WTC11 (cell line): ENCODE measurements around the gene FOXP4. TPM values are rescaled to one million over a fixed set of nuclear protein-coding genes. Genes with fewer than 3 reads are reported as not detected.

Source experiments
- ATAC-seq: fragments of 200-7000 bp; cut with Tn5 transposase; 2 replicates; pipeline ENCODE4 v1.10.0; 2021; ENCODE audit warnings: mild to moderate bottlenecking, moderate library complexity
- CTCF ChIA-PET: fragments of 300-600 bp; sonication (Branson Sonifier 250); formaldehyde crosslinking; loops from one replicate; lab custom pipeline; 2021; ENCODE audit warnings: antibody characterized with exemption; lab: Charles Lee
- POLR2A ChIA-PET: fragments of 350-600 bp; sonication (Branson Sonifier 250); formaldehyde crosslinking; loops from one replicate; lab custom pipeline; 2021; ENCODE audit warnings: antibody characterized with exemption; lab: Charles Lee
- DNase-seq: peaks from one replicate; pipeline ENCODE4 v3.0.0; 2021; ENCODE audit warnings: low spot score
- H3K27ac Mint-ChIP-seq: 2 replicates; pipeline ENCODE4 v1.8.0; 2021; ENCODE audit warnings: mixed read lengths
- H3K27me3 Mint-ChIP-seq: 2 replicates; pipeline ENCODE4 v1.8.0; 2021; ENCODE audit warnings: low read depth, mild to moderate bottlenecking, moderate library complexity, mixed read lengths
- H3K36me3 Mint-ChIP-seq: 2 replicates; pipeline ENCODE4 v1.8.0; 2021; ENCODE audit warnings: mixed read lengths
- H3K4me1 Mint-ChIP-seq: 2 replicates; pipeline ENCODE4 v1.8.0; 2022; ENCODE audit warnings: mixed read lengths
- H3K4me3 Mint-ChIP-seq: 2 replicates; pipeline ENCODE4 v1.8.0; 2021; ENCODE audit warnings: mild to moderate bottlenecking, moderate library complexity, mixed read lengths
- H3K9me3 Mint-ChIP-seq: 2 replicates; pipeline ENCODE4 v1.8.0; 2021; ENCODE audit warnings: mixed read lengths
- CBFB ChIP-seq: sonication (generic); formaldehyde crosslinking; IDR thresholded peaks from 2 replicates; pipeline ENCODE4 v1.8.1; 2022; ENCODE audit warnings: mild to moderate bottlenecking, low read depth, missing genetic modification reagents
- EMX1 ChIP-seq: fragments of 250-450 bp; sonication (Bioruptor Pico); IDR thresholded peaks from 2 replicates; pipeline ENCODE4 v1.8.0; 2021; ENCODE audit warnings: mild to moderate bottlenecking
- GTF2I ChIP-seq: fragments of 250-450 bp; sonication (Bioruptor Pico); conservative IDR thresholded peaks from 2 replicates; pipeline ENCODE4 v1.4.0; 2021; ENCODE audit warnings: mild to moderate bottlenecking
- HMGA2 ChIP-seq: fragments of 250-450 bp; sonication (Bioruptor Pico); IDR thresholded peaks from 2 replicates; pipeline ENCODE4 v1.4.0; 2021; ENCODE audit warnings: mild to moderate bottlenecking, moderate library complexity
- NFATC4 ChIP-seq: fragments of 250-450 bp; sonication (Bioruptor Pico); IDR thresholded peaks from 2 replicates; pipeline ENCODE4 v1.9.0; 2021; ENCODE audit warnings: mild to moderate bottlenecking
- NFE2L1 ChIP-seq: sonication (generic); formaldehyde crosslinking; IDR thresholded peaks from 2 replicates; pipeline ENCODE4 v1.8.1; 2023; ENCODE audit warnings: missing genetic modification reagents
- OVOL2 ChIP-seq: fragments of 250-450 bp; sonication (Bioruptor Pico); IDR thresholded peaks from 2 replicates; pipeline ENCODE4 v1.9.0; 2021; ENCODE audit warnings: mild to moderate bottlenecking, borderline replicate concordance
- TCF7 ChIP-seq: sonication (generic); formaldehyde crosslinking; IDR thresholded peaks from 2 replicates; pipeline ENCODE4 v1.8.0; 2022; ENCODE audit warnings: mild to moderate bottlenecking, low read depth, missing genetic modification reagents, moderate library complexity
- TP53 ChIP-seq: sonication (generic); formaldehyde crosslinking; IDR thresholded peaks from 2 replicates; pipeline ENCODE4 v1.8.1; 2023; ENCODE audit warnings: mild to moderate bottlenecking, missing genetic modification reagents
- ZNF219 ChIP-seq: sonication (generic); formaldehyde crosslinking; IDR thresholded peaks from 2 replicates; pipeline ENCODE4 v1.8.0; 2023; ENCODE audit warnings: missing genetic modification reagents, mild to moderate bottlenecking, borderline replicate concordance
- ZNF263 ChIP-seq: sonication (generic); formaldehyde crosslinking; IDR thresholded peaks from 2 replicates; pipeline ENCODE4 v1.8.1; 2022; ENCODE audit warnings: low read depth, mild to moderate bottlenecking, moderate library complexity, missing genetic modification reagents
- ZNF317 ChIP-seq: sonication (generic); formaldehyde crosslinking; IDR thresholded peaks from 2 replicates; pipeline ENCODE4 v1.8.1; 2023; ENCODE audit warnings: low read depth, mild to moderate bottlenecking, moderate library complexity, missing genetic modification reagents, borderline replicate concordance
- ZNF416 ChIP-seq: fragments of 250-450 bp; sonication (Bioruptor Pico); IDR thresholded peaks from 2 replicates; pipeline ENCODE4 v1.9.0; 2021; ENCODE audit warnings: mild to moderate bottlenecking, inconsistent platforms
- ZNF423 ChIP-seq: fragments of 250-450 bp; sonication (Bioruptor Pico); IDR thresholded peaks from 2 replicates; pipeline ENCODE4 v2.1.2; 2022; ENCODE audit warnings: mild to moderate bottlenecking, moderate library complexity
- ZNF671 ChIP-seq: fragments of 250-450 bp; sonication (Bioruptor Pico); IDR thresholded peaks from 2 replicates; pipeline ENCODE4 v1.8.0; 2021; ENCODE audit warnings: mild to moderate bottlenecking
- total RNA-seq: library from RNA; stranded (reverse); gene quantifications from 3 replicates; pipeline ENCODE4 v1.2.3, GENCODE V29; 2021
- TF ChIP-seq, protein P1 (sequence below): sonication (generic); formaldehyde crosslinking; IDR thresholded peaks from 2 replicates; pipeline ENCODE4 v1.8.1; 2023; ENCODE audit warnings: mild to moderate bottlenecking, missing genetic modification reagents, moderate library complexity
- TF ChIP-seq, protein P2 (sequence below): sonication (generic); formaldehyde crosslinking; IDR thresholded peaks from 2 replicates; pipeline ENCODE4 v1.8.1; 2022; ENCODE audit warnings: mild to moderate bottlenecking, moderate library complexity, missing genetic modification reagents
- TF ChIP-seq, protein P3 (sequence below): fragments of 250-450 bp; sonication (Bioruptor Pico); IDR thresholded peaks from 2 replicates; pipeline ENCODE4 v2.1.2; 2022; ENCODE audit warnings: mild to moderate bottlenecking, moderate library complexity
- TF ChIP-seq, protein P4 (sequence below): sonication (generic); formaldehyde crosslinking; IDR thresholded peaks from 2 replicates; pipeline ENCODE4 v1.8.1; 2023; ENCODE audit warnings: mild to moderate bottlenecking, missing genetic modification reagents, moderate library complexity
- TF ChIP-seq, protein P5 (sequence below): fragments of 250-450 bp; sonication (Bioruptor Pico); IDR thresholded peaks from 2 replicates; pipeline ENCODE4 v1.9.0; 2021; ENCODE audit warnings: mild to moderate bottlenecking, borderline replicate concordance
- TF ChIP-seq, protein P6 (sequence below): sonication (generic); formaldehyde crosslinking; IDR thresholded peaks from 2 replicates; pipeline ENCODE4 v1.8.0; 2022; ENCODE audit warnings: mild to moderate bottlenecking, missing genetic modification reagents
- TF ChIP-seq, protein P7 (sequence below): fragments of 250-450 bp; sonication (Bioruptor Pico); IDR thresholded peaks from 2 replicates; pipeline ENCODE4 v1.9.0; 2021; ENCODE audit warnings: moderate library complexity, mild to moderate bottlenecking, inconsistent platforms, borderline replicate concordance

FOXP4 gene
- total RNA-seq, 1 experiment from 2014 or later, result 36.6 TPM

DNA sequence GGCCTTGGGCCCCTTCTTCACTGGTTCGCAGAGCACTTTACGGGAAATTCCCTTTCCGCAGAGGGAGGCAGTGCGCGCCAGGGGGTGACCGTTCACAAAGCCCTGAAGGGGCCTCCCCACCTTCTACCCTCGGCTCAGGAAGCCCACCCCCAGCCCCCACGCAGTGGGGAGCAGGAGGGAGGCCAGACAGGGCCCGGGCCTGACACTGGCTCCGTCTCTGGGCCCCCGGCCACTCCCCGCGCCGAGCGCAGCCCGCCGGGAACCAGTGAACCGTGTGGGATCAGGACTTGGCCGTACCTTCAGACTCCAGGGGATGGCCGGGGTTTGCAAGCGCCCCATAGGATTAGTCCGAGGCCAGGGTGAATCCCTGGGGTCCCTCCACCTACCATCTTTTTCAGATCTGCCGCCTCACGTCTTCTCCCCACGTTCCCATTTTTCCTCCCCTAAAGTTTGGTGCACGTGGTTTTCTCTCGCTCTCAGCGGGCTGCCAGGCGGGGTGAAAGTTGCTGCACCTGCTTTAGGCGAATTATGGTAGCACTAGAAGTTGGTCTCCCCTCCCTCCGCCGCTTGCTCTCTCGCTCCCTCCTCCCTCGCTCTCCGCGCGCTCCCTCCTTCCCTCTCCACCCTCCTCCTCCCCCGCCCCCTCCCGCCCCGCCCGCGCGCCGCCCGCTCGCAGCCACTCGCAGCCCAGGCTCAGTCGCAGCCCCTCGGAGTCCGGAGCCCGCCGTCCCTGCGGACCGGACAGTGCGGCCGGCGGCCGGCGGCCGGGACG, at the start of gene FOXP4 (continued):
- TF ChIP-seq OVOL2 (CRISPR knock-in tag) (no peak), HMGA2 (CRISPR knock-in tag) (no peak), EMX1 (CRISPR knock-in tag) (no peak), GTF2I (CRISPR knock-in tag) (no peak), NFE2L1 (CRISPR knock-in tag) (no peak), ZNF416 (CRISPR knock-in tag) (no peak), ZNF423 (CRISPR knock-in tag) (peak; percentile 80), ZNF263 (no peak)
- TF ChIP-seq, protein P1, sequence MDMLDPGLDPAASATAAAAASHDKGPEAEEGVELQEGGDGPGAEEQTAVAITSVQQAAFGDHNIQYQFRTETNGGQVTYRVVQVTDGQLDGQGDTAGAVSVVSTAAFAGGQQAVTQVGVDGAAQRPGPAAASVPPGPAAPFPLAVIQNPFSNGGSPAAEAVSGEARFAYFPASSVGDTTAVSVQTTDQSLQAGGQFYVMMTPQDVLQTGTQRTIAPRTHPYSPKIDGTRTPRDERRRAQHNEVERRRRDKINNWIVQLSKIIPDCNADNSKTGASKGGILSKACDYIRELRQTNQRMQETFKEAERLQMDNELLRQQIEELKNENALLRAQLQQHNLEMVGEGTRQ (CRISPR knock-in tag), result no peak
- TF ChIP-seq, protein P2, sequence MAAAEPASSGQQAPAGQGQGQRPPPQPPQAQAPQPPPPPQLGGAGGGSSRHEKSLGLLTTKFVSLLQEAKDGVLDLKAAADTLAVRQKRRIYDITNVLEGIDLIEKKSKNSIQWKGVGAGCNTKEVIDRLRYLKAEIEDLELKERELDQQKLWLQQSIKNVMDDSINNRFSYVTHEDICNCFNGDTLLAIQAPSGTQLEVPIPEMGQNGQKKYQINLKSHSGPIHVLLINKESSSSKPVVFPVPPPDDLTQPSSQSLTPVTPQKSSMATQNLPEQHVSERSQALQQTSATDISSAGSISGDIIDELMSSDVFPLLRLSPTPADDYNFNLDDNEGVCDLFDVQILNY, result no peak
- TF ChIP-seq, protein P3, sequence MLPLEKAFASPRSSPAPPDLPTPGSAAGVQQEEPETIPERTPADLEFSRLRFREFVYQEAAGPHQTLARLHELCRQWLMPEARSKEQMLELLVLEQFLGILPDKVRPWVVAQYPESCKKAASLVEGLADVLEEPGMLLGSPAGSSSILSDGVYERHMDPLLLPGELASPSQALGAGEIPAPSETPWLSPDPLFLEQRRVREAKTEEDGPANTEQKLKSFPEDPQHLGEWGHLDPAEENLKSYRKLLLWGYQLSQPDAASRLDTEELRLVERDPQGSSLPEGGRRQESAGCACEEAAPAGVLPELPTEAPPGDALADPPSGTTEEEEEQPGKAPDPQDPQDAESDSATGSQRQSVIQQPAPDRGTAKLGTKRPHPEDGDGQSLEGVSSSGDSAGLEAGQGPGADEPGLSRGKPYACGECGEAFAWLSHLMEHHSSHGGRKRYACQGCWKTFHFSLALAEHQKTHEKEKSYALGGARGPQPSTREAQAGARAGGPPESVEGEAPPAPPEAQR (CRISPR knock-in tag), result no peak
- TF ChIP-seq, protein P4, sequence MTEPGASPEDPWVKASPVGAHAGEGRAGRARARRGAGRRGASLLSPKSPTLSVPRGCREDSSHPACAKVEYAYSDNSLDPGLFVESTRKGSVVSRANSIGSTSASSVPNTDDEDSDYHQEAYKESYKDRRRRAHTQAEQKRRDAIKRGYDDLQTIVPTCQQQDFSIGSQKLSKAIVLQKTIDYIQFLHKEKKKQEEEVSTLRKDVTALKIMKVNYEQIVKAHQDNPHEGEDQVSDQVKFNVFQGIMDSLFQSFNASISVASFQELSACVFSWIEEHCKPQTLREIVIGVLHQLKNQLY (CRISPR knock-in tag), result no peak
- TF ChIP-seq, protein P5, sequence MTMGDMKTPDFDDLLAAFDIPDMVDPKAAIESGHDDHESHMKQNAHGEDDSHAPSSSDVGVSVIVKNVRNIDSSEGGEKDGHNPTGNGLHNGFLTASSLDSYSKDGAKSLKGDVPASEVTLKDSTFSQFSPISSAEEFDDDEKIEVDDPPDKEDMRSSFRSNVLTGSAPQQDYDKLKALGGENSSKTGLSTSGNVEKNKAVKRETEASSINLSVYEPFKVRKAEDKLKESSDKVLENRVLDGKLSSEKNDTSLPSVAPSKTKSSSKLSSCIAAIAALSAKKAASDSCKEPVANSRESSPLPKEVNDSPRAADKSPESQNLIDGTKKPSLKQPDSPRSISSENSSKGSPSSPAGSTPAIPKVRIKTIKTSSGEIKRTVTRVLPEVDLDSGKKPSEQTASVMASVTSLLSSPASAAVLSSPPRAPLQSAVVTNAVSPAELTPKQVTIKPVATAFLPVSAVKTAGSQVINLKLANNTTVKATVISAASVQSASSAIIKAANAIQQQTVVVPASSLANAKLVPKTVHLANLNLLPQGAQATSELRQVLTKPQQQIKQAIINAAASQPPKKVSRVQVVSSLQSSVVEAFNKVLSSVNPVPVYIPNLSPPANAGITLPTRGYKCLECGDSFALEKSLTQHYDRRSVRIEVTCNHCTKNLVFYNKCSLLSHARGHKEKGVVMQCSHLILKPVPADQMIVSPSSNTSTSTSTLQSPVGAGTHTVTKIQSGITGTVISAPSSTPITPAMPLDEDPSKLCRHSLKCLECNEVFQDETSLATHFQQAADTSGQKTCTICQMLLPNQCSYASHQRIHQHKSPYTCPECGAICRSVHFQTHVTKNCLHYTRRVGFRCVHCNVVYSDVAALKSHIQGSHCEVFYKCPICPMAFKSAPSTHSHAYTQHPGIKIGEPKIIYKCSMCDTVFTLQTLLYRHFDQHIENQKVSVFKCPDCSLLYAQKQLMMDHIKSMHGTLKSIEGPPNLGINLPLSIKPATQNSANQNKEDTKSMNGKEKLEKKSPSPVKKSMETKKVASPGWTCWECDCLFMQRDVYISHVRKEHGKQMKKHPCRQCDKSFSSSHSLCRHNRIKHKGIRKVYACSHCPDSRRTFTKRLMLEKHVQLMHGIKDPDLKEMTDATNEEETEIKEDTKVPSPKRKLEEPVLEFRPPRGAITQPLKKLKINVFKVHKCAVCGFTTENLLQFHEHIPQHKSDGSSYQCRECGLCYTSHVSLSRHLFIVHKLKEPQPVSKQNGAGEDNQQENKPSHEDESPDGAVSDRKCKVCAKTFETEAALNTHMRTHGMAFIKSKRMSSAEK (CRISPR knock-in tag), result no peak
- TF ChIP-seq, protein P6, sequence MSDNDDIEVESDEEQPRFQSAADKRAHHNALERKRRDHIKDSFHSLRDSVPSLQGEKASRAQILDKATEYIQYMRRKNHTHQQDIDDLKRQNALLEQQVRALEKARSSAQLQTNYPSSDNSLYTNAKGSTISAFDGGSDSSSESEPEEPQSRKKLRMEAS (CRISPR knock-in tag), result peak; percentile 75; the same call in 1 of the 2 replicates

DNA sequence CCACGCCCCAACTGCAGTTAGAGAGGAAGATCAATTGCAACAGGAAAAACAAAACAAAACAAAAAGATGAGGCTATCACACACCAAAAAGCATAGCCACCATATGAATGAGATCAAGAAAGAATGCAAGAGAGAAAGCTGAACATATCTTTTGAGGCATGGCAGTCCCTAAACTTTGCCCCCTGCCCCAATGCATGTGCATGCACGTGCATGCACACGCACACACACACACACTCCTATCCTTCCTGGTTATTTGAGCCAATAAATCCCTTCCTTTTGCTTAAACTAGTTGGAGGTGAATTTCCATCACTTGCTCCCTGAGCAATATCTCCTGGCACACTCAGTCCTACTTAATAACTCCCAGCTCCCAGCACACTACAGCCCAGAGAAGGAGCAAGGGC, 48.6 kb upstream of the FOXP4 start:
- Mint-ChIP-seq H3K4me3 (no peak overlapping the region), H3K36me3 (no peaks in the 10 kb centered on the region), H3K4me1 (peaks cover 28% of the 10 kb centered on the region), H3K27me3 (peaks cover 88% of the 10 kb centered on the region), H3K9me3 (no peaks in the 10 kb centered on the region), H3K27ac (no peak overlapping the region)
- DNase-seq (no peak), ATAC-seq (no peak)
- POLR2A ChIA-PET, result no interaction called here
- CTCF ChIA-PET, result interaction anchor here (0.8 to 2.6 kb wide), 3 partner anchors 47 to 72 kb away, joined by 3 to 10 read pairs (median 3); no protein-coding TSS in a partner anchor
- TF ChIP-seq, protein P5 (CRISPR knock-in tag), result no peak
- TF ChIP-seq TP53, result no peak
- no peak for TF ChIP-seq ZNF671
- TF ChIP-seq ZNF219 (CRISPR knock-in tag), result no peak
- TF ChIP-seq TCF7, result no peak
- TF ChIP-seq CBFB (CRISPR knock-in tag), result no peak
- no peak for TF ChIP-seq ZNF317 (CRISPR knock-in tag)
- TF ChIP-seq, protein P7, sequence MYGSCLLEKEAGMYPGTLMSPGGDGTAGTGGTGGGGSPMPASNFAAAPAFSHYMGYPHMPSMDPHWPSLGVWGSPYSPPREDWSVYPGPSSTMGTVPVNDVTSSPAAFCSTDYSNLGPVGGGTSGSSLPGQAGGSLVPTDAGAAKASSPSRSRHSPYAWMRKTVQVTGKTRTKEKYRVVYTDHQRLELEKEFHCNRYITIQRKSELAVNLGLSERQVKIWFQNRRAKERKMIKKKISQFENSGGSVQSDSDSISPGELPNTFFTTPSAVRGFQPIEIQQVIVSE (CRISPR knock-in tag), result no peak
- TF ChIP-seq NFATC4 (CRISPR knock-in tag), result no peak
